Measurements from ENCODE around the gene IL15RA.

Gene IL15RA

GRCh38 chr10:5902511-5903274 lies 74.7 kb downstream of the IL15RA start:
- TF ChIP-seq, protein P1, sequence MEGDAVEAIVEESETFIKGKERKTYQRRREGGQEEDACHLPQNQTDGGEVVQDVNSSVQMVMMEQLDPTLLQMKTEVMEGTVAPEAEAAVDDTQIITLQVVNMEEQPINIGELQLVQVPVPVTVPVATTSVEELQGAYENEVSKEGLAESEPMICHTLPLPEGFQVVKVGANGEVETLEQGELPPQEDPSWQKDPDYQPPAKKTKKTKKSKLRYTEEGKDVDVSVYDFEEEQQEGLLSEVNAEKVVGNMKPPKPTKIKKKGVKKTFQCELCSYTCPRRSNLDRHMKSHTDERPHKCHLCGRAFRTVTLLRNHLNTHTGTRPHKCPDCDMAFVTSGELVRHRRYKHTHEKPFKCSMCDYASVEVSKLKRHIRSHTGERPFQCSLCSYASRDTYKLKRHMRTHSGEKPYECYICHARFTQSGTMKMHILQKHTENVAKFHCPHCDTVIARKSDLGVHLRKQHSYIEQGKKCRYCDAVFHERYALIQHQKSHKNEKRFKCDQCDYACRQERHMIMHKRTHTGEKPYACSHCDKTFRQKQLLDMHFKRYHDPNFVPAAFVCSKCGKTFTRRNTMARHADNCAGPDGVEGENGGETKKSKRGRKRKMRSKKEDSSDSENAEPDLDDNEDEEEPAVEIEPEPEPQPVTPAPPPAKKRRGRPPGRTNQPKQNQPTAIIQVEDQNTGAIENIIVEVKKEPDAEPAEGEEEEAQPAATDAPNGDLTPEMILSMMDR (conservative IDR thresholded peaks at IDR 0.05; ENCODE audit: low read depth, low read length) = no peak
- Histone ChIP-seq H4K20me1 (ENCODE audit: insufficient read depth) (no peaks in the 10 kb centered on the region), H3K79me2 (ENCODE audit: insufficient read depth, low read depth) (peaks cover 19% of the 10 kb centered on the region; the same call in 1 of the 2 replicates), H3K36me3 (ENCODE audit: insufficient read depth) (no peaks in the 10 kb centered on the region), H3K4me3 (IDR thresholded peaks at IDR 0.05; ENCODE audit: insufficient read depth, low read depth, low read length) (no peak overlapping the region), H3K27ac (no peak overlapping the region), H2AFZ (ENCODE audit: low read depth) (no peak overlapping the region), H3K4me1 (ENCODE audit: low read depth, poor library complexity, severe bottlenecking) (peaks cover 19% of the 10 kb centered on the region), H3K27me3 (ENCODE audit: insufficient read depth, low read depth) (no peaks in the 10 kb centered on the region), H3K4me2 (no peak overlapping the region), H3K9ac (no peak overlapping the region)

All from KMS-11 (cell line).